GM21423 (cell line): ENCODE data around the gene HEXIM2.

Experiments
- ATAC-seq: cut with Tn5 transposase; IDR thresholded peaks from one replicate; pipeline ENCODE4 v1.9.1; 2021; ENCODE audit warnings: mild to moderate bottlenecking, moderate library complexity; ENCODE audit not compliant: unreplicated experiment

Gene HEXIM2

GRCh38 chr17:45143767-45144198 lies 17.9 kb upstream of the HEXIM2 start:
- ATAC-seq: no peak

GRCh38 chr17:45144199-45145034 lies 17.3 kb upstream of the HEXIM2 start:
- no peak for ATAC-seq

DNA sequence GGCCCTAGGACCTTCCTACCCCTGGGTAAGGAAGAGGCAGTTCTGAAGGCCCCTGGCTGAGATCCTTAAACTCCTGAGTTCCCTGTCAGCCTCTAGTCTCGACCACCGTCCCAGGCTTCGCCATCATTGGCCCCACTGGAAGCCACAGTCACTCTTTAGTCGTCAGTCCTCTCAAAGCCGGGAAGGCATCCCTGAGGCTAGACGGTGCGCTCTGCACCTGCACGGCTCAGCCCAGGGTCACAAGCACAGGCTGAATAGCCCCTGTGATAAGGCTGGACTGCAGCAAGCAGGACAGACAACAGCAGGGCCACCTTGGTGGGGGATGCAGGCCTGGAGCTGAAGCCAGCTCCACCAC lies 16.7 kb upstream of the HEXIM2 start:
- ATAC-seq: no peak

DNA sequence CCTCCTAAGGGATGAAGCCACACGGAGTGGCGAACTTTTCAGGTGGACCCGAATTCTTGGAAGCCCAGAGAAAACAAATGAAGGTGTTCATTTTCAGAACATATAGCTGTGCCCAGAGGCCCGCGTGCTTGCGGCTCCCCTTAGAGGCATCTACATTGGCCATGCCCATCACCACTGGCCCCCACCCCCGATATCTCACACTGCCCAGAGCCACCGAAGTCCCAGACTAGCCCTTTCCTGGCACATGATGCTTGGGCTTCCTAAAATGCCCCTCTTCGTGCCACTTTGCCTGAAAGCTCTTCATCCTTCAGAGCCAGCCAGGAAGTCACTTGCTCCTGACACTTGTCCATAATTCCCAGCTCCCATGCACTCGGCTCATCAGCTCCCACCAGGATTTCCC lies 15.5 kb upstream of the HEXIM2 start:
- no peak for ATAC-seq

- no peak for ATAC-seq
Observed at GRCh38 chr17:45146592-45146889, 15.1 kb upstream of the HEXIM2 start.

GRCh38 chr17:45146890-45147580 lies 14.6 kb upstream of the HEXIM2 start:
- no peak for ATAC-seq

DNA sequence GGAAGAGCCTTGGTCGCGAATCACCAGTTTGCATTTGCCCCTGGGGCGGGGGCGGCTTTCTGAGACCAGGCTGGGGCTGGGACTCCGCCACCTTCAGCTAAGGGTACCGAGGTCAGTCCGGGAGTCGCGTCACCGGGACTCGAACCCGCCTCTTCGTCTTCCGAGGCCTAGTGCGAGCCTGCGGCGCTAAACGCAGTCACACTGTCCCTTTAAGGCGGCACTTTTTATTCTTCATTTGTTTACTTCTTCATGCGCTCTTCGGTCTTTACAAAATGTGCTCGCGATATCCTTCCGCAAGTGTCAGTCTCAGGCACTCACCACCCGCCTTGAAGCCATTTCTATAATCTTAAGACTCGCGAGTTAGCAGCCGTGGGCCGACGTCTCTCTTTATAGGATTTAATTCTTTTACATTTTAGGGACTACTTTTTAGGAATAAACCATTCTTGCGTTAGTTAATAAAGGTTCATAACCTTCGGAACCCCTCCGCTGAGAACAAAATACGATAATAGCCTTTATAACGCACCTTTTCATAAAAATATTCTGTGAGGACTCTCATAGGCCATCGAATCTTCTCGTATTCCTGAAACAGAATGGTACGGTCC lies 14.0 kb upstream of the HEXIM2 start:
- ATAC-seq: no peak

DNA sequence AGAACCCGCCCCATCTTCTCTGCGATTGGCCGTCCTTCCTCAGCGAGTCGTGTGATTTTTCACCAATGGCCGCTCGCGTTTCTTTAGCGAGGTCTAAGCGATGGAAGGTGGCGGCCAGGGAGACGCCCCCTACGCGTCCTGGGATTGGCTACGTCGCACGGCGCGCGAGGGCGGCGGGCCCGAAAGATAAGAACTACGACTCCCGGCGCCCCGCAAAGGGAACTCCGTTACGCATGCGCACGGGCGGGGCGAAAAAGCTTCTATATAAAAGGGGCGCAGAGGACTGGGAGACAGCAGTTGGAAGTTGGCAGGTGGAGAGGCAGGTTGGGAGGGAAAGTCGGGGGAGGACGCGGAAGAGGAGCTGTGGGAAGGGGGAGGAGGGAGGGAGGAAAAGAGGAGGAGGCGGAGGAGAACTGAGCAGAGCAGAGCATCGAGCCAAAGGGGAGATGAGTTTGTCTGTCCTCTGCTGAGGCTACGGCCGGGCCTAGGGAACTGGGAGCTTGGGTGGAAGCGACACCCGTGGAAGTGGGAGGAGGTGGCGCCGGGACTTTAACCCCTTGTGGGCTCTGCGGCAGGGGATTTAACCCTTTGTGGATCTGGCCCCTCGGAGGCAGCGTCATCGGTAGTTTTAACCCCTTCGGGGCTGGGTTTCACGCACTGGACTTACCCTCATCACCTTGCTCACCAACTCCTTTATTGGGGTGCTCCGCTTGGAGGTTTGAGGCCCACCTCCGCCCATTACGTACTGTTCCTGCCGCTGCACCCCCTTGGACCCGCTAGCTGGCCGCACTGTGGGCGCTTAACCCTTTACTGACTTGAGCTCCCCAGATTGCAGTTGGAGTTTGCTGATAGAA lies 13.3 kb upstream of the HEXIM2 start, which contains the start of gene HEXIM1:
Gene HEXIM1, plus strand, starts transcription at position 293 of the 854 bp plus-strand sequence. CDS start 716 bp downstream, outside the sequence.
- peak; percentile 65 for ATAC-seq

GRCh38 chr17:45149037-45149668 lies 12.5 kb upstream of the HEXIM2 start:
- ATAC-seq: peak; percentile 30

- ATAC-seq: no peak
Observed at GRCh38 chr17:45149669-45150664, 11.7 kb upstream of the HEXIM2 start.

GRCh38 chr17:45150911-45151809 lies 10.5 kb upstream of the HEXIM2 start:
- no peak for ATAC-seq

- ATAC-seq: no peak
Observed at GRCh38 chr17:45155029-45155428, 6.6 kb upstream of the HEXIM2 start.

- no peak for ATAC-seq
Observed at GRCh38 chr17:45155483-45155882, 6.2 kb upstream of the HEXIM2 start.

DNA sequence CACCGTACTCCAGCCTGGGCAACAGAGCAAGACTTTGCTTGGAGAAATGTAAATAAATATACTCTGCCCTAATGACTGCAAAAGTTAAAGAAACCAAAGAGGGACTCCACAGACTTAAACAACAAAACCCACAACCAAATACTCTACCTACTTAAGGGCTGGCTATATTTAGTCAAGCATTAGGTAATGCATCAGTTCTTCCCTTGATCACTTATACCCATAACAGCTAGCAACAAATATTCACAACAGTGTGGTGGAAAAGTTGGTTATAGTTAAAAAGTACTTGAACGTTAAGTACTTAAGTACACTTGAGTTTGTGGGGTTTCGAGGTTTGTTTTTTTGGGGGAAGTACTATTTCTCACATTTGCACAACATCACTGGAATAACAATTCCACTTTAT lies 5.4 kb upstream of the HEXIM2 start:
- no peak for ATAC-seq

DNA sequence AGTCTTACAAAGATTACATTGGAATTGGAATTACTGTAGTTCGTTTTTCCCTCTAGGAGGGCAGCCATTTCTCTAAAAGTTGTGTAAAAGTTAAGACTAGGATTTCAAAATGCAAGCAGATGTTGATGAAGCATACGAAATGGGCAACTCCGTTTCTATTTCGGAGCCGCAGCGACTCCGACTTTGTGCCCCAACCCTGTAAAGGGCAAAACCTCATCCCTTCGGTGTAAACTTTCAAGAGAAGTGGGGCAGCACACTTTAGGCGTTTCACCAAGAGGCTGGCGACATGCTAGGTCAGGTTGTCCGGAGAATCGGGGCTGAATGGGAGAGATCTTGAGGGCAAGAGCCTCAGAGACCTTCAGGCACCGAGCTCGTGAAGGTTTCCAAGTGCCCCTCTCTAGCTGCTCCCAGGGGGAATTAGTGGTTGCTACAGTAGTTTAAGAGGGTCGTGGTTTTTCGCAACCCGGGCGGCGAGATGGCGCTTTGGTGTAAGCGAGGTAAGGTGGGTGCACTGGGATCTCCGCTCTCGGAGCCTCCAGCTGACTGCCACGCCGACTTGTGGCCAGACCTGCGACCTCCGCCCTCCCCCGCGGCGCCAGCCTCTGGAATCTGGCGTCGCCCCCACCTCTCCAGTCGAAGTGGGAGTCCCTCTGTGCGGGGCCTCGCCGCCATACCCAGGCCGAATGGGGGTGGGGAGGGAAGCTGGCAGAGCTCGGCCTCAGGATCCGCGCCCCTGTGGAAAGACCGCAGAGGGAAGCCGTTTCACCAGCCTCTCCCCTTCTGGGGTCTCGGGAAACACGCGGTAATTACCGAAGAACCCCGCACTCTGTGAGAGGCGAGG lies 1.0 kb upstream of the HEXIM2 start:
- ATAC-seq: peak; percentile 21

GRCh38 chr17:45162025-45162687 lies 481 bp downstream of the HEXIM2 start:
- ATAC-seq: no peak

DNA sequence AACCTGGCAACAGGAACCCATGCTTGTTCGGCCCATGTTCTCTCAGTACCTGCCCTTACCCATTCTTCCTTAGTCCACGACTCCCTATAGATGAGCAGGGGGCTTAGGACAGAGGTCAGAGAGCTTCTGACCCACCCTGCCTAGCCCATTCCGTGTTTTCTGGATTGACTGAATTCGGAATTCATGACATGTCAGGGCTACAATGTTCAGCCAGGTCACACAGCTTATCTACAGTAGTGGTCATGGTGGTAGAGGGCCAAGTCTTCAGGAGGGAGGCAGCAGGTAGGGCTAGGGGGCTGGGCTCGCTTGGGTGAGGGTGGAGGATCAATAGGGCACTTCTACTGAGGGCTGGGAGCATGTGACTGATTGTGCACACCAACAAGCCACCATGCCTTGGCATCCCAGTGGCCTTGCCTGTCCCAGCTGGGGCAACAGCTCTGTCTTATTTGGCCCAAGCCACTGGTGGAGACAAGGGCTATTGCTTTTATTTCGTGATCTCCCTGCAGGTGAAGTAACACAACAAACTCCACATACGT lies 3.1 kb downstream of the HEXIM2 start:
- ATAC-seq: no peak
